ENCODE results near the gene AGPAT1.

GRCh38 chr6:32137454-32137853, 38.4 kb downstream of the AGPAT1 start:
- TF ChIP-seq POLR2A (IDR thresholded peaks at IDR 0.05; ENCODE audit: low read length) (no peak), GATA1 (IDR thresholded peaks at IDR 0.05; ENCODE audit: low read depth, low read length) (no peak)

Data from erythroblast (primary cell).